ENCODE measurements around the gene FBXO10. TPM values are rescaled to one million over a fixed set of nuclear protein-coding genes. Genes with fewer than 3 reads are reported as not detected.

Gene FBXO10
- total and polyA plus RNA-seq, 2 experiments from 2014 or later = 3.4 to 13.4 TPM

- no peaks in the 10 kb centered on the region for H3K27me3 Mint-ChIP-seq (ENCODE audit: insufficient read depth, low read depth, poor library complexity)
- DNase-seq (ENCODE audit: low spot score) (no peak), ATAC-seq (no peak)
- H3K79me2 ChIP-seq (replicated peaks; ENCODE audit: insufficient read depth) = no peaks in the 10 kb centered on the region
- no peak overlapping the region for H3K27ac ChIP-seq (ENCODE audit: low read depth)
- no peaks in the 10 kb centered on the region for H4K20me1 ChIP-seq (replicated peaks; ENCODE audit: insufficient read depth)
- H3K4me1 Mint-ChIP-seq = peaks cover 30% of the 10 kb centered on the region
- no peak overlapping the region for H3K4me3 ChIP-seq
- H3K36me3 ChIP-seq (ENCODE audit: insufficient read depth) = no peaks in the 10 kb centered on the region
- H3K4me3 Mint-ChIP-seq = no peak overlapping the region
- H3F3A ChIP-seq (replicated peaks; ENCODE audit: low read depth) = no peaks in the 10 kb centered on the region
- peaks cover 15% of the 10 kb centered on the region for H3K4me1 ChIP-seq (ENCODE audit: insufficient read depth)
- no peaks in the 10 kb centered on the region for H3K9me2 ChIP-seq (ENCODE audit: insufficient read depth)
- no peaks in the 10 kb centered on the region for H3K9me3 Mint-ChIP-seq
- H3K36me3 Mint-ChIP-seq (ENCODE audit: low read depth) = no peaks in the 10 kb centered on the region
- H3K27me3 ChIP-seq (ENCODE audit: insufficient read depth) = no peaks in the 10 kb centered on the region
- H3K4me2 ChIP-seq = no peak overlapping the region
- peak; percentile 37 for TF ChIP-seq REST (IDR thresholded peaks at IDR 0.05; ENCODE audit: unreplicated experiment)
- no peak for TF ChIP-seq ZNF331 (CRISPR knock-in tag; IDR thresholded peaks at IDR 0.05; ENCODE audit: low read depth)
- H3K27ac Mint-ChIP-seq = no peak overlapping the region
- H2AFZ ChIP-seq = peak overlapping the region; percentile 74; the same call in 1 of the 2 replicates
Observed at GRCh38 chr9:37625036-37625757, 49.0 kb upstream of the FBXO10 start.

GRCh38 chr9:37624073-37624472 lies 47.9 kb upstream of the FBXO10 start:
- peak; percentile 64 for ATAC-seq
- peak; percentile 11 for DNase-seq (ENCODE audit: low spot score)
- Histone ChIP-seq H3K4me3 (no peak overlapping the region), H3K4me2 (peak overlapping the region; percentile 64), H3K79me2 (replicated peaks; ENCODE audit: insufficient read depth) (no peaks in the 10 kb centered on the region), H3K27me3 (ENCODE audit: insufficient read depth) (no peaks in the 10 kb centered on the region), H2AFZ (peak overlapping the region; percentile 45; the same call in 1 of the 2 replicates), H3K27ac (ENCODE audit: low read depth) (no peak overlapping the region), H3K36me3 (ENCODE audit: insufficient read depth) (no peaks in the 10 kb centered on the region), H3K4me1 (ENCODE audit: insufficient read depth) (peaks cover 15% of the 10 kb centered on the region), H4K20me1 (replicated peaks; ENCODE audit: insufficient read depth) (no peaks in the 10 kb centered on the region), H3F3A (replicated peaks; ENCODE audit: low read depth) (no peaks in the 10 kb centered on the region), H3K9me2 (ENCODE audit: insufficient read depth) (no peaks in the 10 kb centered on the region)
- H3K27me3 Mint-ChIP-seq (ENCODE audit: insufficient read depth, low read depth, poor library complexity) = no peaks in the 10 kb centered on the region
- H3K4me1 Mint-ChIP-seq = peaks cover 30% of the 10 kb centered on the region
- no peak overlapping the region for H3K4me3 Mint-ChIP-seq
- H3K36me3 Mint-ChIP-seq (ENCODE audit: low read depth) = no peaks in the 10 kb centered on the region
- H3K27ac Mint-ChIP-seq = no peak overlapping the region
- no peaks in the 10 kb centered on the region for H3K9me3 Mint-ChIP-seq
- TF ChIP-seq REST (IDR thresholded peaks at IDR 0.05; ENCODE audit: unreplicated experiment) = no peak
- no peak for TF ChIP-seq STAT1 (IDR thresholded peaks at IDR 0.05; ENCODE audit: unreplicated experiment)
- no peak for TF ChIP-seq JUNB (IDR thresholded peaks at IDR 0.05; ENCODE audit: unreplicated experiment)
- no peak for TF ChIP-seq ZNF462 (CRISPR knock-in tag; IDR thresholded peaks at IDR 0.05)
- TF ChIP-seq NANOG (IDR thresholded peaks at IDR 0.05; ENCODE audit: borderline replicate concordance) = no peak
- TF ChIP-seq EZH2 (IDR thresholded peaks at IDR 0.05; ENCODE audit: low read depth, unreplicated experiment) = no peak

All from GM23338 (cell line).